Activated CD8-positive, alpha-beta memory T cell treated with anti-CD3 and anti-CD28 coated beads, Interleukin-2, amount 50 U/mL, for 1 hour (primary cell): ENCODE results near the gene HEBP2.
"Not testable (repeated sequence)": the region's sequence is repeated elsewhere in the genome, so short reads cannot be mapped to it uniquely, and the experiment has no call there.

Experiments used
- DNase-seq: peaks from one replicate; pipeline ENCODE4 v3.0.0-alpha.2; 2020; ENCODE audit errors: extremely low read depth

Gene HEBP2

GRCh38 chr6:138403801-138404665, at the start of gene HEBP2:
HEBP2 (plus strand) TSS chr6:138404223; CDS start chr6:138404496, 273 bp downstream.
- peak; percentile 72 for DNase-seq

GRCh38 chr6:138357928-138358327, 46.1 kb upstream of the HEBP2 start:
- DNase-seq = no peak

- not testable (repeated sequence) for DNase-seq
Observed at GRCh38 chr6:138368684-138369083, 35.3 kb upstream of the HEBP2 start.

- no peak for DNase-seq
Observed at GRCh38 chr6:138370631-138371451, 33.2 kb upstream of the HEBP2 start.

- no peak for DNase-seq
Observed at GRCh38 chr6:138371452-138371711, 32.6 kb upstream of the HEBP2 start.

GRCh38 chr6:138371720-138372119, 32.3 kb upstream of the HEBP2 start:
- no peak for DNase-seq

GRCh38 chr6:138372711-138373463, 31.1 kb upstream of the HEBP2 start:
- no peak for DNase-seq

GRCh38 chr6:138374230-138374629, 29.8 kb upstream of the HEBP2 start:
- no peak for DNase-seq

GRCh38 chr6:138374815-138375214, 29.2 kb upstream of the HEBP2 start:
- no peak for DNase-seq

GRCh38 chr6:138377042-138377441, 27.0 kb upstream of the HEBP2 start:
- DNase-seq = no peak

- no peak for DNase-seq
Observed at GRCh38 chr6:138377844-138378243, 26.2 kb upstream of the HEBP2 start, which contains the start of gene SMIM28. SMIM28 (plus strand) TSS chr6:138377905; CDS start chr6:138378073, 168 bp downstream.

- DNase-seq = no peak
Observed at GRCh38 chr6:138378463-138378862, 25.6 kb upstream of the HEBP2 start.

GRCh38 chr6:138382498-138383265, 21.3 kb upstream of the HEBP2 start:
- DNase-seq = no peak

GRCh38 chr6:138383776-138384175, 20.2 kb upstream of the HEBP2 start:
- no peak for DNase-seq

GRCh38 chr6:138386897-138387296, 17.1 kb upstream of the HEBP2 start:
- no peak for DNase-seq

GRCh38 chr6:138387577-138388368, 16.2 kb upstream of the HEBP2 start:
- DNase-seq = no peak

GRCh38 chr6:138389551-138389950, 14.5 kb upstream of the HEBP2 start:
- DNase-seq = no peak

GRCh38 chr6:138393871-138394783, 9.9 kb upstream of the HEBP2 start:
- no peak for DNase-seq

GRCh38 chr6:138396709-138397108, 7.3 kb upstream of the HEBP2 start:
- no peak for DNase-seq
